ENCODE measurements around the gene NFAM1. TPM values are rescaled to one million over a fixed set of nuclear protein-coding genes. Genes with fewer than 3 reads are reported as not detected.

NFAM1 gene
- total RNA-seq, 2 donors from 2014 or later: 0.07 to 0.54 TPM

DNA sequence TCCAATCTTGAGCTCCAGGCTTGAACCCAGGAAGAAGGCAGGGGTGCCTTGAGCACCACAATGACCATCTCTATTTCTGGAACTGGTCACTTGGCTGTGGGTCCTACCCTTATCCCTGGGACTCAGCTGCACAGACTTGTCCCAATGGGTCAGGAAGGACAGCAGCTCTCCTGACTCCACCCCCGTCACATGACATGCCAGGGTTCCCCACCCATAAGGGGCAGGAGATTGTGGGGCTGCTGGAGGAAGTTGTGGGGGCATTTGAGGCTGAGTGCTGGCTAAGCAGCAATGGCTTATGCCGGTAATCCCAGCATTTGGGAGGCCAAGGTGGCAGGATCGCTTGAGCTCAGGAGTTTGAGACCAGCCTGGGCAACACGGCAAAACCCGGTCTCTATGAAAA is 56.2 kb downstream of the NFAM1 start:
- DNase-seq (ENCODE audit: low spot score in 2 of 2) (no peak), ATAC-seq (no peak)
- H3K36me3 Mint-ChIP-seq: no peaks in the 10 kb centered on the region
- no peak overlapping the region for H3K27ac Mint-ChIP-seq
- no peaks in the 10 kb centered on the region for H3K9me3 Mint-ChIP-seq

- H3K9me3 Mint-ChIP-seq: no peaks in the 10 kb centered on the region
- no peaks in the 10 kb centered on the region for H3K36me3 Mint-ChIP-seq
- H3K27ac Mint-ChIP-seq: no peak overlapping the region
- DNase-seq (ENCODE audit: low spot score in 2 of 2): no peak
- no peak for ATAC-seq
These were observed 59.2 kb downstream of the NFAM1 start for GRCh38 chr22:42372976-42373375.

DNA sequence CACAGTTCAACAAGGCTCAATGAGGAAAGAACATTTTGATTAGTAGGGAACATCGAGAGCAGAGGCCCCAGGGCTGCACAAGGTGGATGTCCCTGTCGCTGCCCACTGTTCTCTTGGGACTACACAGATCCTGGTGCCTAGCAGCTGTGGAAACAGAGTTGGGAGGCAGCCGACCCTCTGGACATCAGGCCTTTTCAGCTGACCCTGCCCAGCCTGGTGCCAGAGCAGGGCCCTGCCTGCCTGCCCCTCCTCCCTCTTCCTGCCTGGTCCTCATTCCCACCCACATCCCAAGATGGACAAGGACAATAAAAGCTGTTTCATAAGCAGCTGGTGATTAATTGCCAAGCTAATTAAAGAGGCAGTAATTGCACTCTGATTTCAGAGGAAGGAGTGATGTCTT is 60.7 kb downstream of the NFAM1 start:
- Mint-ChIP-seq H3K9me3 (no peaks in the 10 kb centered on the region), H3K36me3 (no peaks in the 10 kb centered on the region), H3K27ac (no peak overlapping the region)
- ATAC-seq: no peak
- no peak for DNase-seq (ENCODE audit: low spot score in 2 of 2)

DNA sequence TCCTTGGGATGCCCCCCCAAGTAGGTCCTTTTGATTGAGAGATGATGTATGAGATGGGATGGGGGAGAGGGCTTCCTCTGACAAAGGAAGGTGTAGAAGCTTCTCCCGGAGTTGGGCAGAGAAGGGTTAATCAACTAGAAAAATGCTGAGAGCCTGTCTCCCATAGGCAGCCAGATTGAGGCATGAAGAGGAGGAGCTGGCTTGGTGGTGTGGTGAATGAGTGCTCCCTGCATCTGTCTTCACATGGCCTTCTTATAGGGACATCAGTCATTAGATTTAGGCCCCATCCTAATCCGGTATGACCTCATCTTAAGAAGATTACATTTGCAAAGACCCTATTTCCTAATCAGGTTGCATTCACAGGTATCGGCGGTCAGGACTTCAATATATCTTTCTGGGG is 61.1 kb downstream of the NFAM1 start:
- ATAC-seq (no peak), DNase-seq (ENCODE audit: low spot score in 2 of 2) (no peak)

DNA sequence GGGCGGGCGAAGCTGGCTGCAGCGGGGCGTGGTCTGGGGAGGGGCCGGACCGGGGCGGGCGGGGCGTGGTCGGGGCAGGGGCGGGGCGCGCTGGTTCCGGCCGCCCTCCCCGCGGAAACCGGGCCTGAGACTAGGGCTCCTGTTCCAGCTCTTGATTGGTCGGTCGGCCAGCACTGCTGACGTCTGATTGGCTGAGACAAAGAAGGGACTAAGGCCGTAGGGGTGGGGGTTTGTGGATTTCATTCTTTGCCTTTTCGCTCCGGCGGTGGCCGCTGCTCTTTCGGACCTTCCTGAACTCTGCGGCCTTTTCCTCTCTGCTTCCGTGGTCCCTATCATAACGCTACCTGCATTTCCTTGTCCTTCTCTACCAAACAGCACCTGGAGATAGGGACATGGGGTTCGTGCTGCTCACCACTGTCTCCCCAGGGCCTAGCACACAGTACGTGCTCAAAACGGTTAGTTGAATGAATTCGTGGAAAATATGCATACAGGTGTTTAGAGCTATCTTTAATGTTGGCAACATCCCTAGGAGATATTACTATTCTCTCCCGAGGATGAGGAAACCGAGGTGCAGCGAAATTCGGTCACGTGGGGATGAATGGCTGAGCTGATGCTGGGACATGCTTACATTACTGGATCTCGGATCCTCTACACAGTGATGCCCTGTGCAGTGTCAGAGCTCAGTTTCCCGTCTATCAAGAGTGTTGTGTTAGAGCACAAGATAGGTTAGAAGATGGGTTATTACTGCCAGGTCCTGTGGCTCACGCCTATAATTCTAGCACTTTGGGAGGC is 62.8 kb downstream of the NFAM1 start:
- Mint-ChIP-seq H3K36me3 (no peaks in the 10 kb centered on the region), H3K9me3 (no peaks in the 10 kb centered on the region), H3K27ac (peak overlapping the region; percentile 72 to 96)
- DNase-seq (ENCODE audit: low spot score in 2 of 2) (peak; percentile 81 to 89), ATAC-seq (peak; percentile 98)

More for the DNA sequence above, 61.1 kb downstream of the NFAM1 start:
- Mint-ChIP-seq H3K27ac (no peak overlapping the region), H3K36me3 (no peaks in the 10 kb centered on the region), H3K9me3 (no peaks in the 10 kb centered on the region)

GRCh38 chr22:42368379-42369249 is 63.6 kb downstream of the NFAM1 start:
- peak; percentile 39 to 43 for ATAC-seq
- Mint-ChIP-seq H3K9me3 (no peaks in the 10 kb centered on the region), H3K36me3 (no peaks in the 10 kb centered on the region), H3K27ac (no peak overlapping the region)
- peak; percentile 35 to 61 for DNase-seq (ENCODE audit: low spot score in 2 of 2)

- ATAC-seq (no peak), DNase-seq (ENCODE audit: low spot score in 2 of 2) (no peak)
- H3K27ac Mint-ChIP-seq: no peak overlapping the region
- H3K36me3 Mint-ChIP-seq: no peaks in the 10 kb centered on the region
- no peaks in the 10 kb centered on the region for H3K9me3 Mint-ChIP-seq
These were observed 64.2 kb downstream of the NFAM1 start for GRCh38 chr22:42367980-42368378.

- ATAC-seq (no peak), DNase-seq (ENCODE audit: low spot score in 2 of 2) (no peak)
- Mint-ChIP-seq H3K36me3 (no peaks in the 10 kb centered on the region), H3K9me3 (no peaks in the 10 kb centered on the region), H3K27ac (no peak overlapping the region)
These were observed 65.2 kb downstream of the NFAM1 start for GRCh38 chr22:42366806-42367581.

DNA sequence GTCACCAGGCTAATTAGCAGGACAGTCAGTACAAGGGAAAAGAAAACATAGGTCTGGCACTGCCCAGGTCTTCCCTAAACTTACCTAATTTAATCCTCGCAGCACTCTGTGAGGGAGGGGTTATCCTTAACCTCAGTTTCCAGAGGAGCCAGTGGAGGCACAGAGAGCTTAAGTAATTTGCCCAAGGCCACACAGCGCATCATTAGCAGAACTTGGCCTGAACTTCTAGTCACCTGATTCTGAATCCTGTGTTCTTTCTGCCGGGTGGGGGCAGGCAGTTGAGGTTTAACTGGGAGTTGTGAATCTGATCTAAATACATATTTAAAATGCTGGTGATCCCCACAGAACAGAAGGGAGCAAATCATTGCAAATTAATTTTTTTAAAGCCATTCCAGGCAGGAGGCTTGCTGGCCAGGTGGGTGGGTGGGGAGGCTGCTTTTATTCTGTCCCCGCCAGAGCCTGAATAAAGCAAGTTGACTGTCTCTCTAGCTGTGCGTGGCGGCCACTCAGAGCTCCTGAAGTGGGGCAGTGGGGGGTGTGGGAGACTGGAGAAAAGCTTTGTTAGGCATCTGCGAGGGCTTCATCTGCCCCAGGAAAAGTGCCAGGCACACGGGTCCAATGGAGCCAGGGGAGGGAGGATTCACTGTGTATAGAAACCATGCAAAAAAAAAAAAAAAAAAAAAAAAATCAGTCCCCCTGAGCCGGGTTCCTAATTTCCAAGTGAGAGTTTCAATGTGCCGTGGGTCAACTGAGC is 66.1 kb downstream of the NFAM1 start:
- no peaks in the 10 kb centered on the region for H3K9me3 Mint-ChIP-seq
- no peak for DNase-seq (ENCODE audit: low spot score in 2 of 2)
- H3K36me3 Mint-ChIP-seq: no peaks in the 10 kb centered on the region
- ATAC-seq: no peak
- H3K27ac Mint-ChIP-seq: no peak overlapping the region

DNA sequence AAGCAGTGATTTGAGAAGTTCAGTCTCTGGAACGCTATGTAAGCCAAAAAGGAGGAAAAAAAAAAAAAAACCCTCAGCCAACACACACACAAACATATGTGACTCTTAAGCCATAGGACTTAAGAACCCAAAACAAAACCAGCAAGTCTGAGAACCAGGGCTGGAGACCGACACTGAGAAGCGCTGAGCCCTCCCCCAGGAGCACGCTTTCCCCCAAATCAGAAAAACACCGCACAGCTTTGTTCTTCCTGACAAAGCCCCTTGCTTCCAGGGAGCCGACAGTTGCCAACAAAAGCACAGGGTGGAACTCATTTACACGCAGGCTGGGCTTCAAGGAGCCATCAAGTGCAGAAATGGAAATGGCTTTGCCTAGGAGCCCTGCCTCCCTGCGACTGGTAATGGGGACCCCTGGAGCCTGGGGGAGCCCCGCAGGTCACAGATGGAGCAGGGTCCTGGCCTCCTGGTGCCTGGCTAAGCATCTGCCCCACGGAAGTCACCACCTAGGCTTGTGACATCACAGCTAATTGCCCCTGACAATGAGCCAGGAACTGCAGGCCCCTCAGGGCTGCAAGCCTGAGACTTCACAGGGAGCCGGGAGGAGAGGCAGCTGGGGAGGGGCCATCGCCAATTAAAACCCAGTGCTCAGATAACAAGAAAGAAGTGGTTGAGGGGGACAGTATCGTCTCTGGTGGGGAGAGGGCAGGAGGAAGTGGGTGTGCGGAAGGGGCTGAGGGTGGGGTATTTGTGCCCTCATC is 66.9 kb downstream of the NFAM1 start:
- Mint-ChIP-seq H3K36me3 (no peaks in the 10 kb centered on the region), H3K27ac (no peak overlapping the region), H3K9me3 (no peaks in the 10 kb centered on the region)
- ATAC-seq (no peak), DNase-seq (ENCODE audit: low spot score in 2 of 2) (no peak)

DNA sequence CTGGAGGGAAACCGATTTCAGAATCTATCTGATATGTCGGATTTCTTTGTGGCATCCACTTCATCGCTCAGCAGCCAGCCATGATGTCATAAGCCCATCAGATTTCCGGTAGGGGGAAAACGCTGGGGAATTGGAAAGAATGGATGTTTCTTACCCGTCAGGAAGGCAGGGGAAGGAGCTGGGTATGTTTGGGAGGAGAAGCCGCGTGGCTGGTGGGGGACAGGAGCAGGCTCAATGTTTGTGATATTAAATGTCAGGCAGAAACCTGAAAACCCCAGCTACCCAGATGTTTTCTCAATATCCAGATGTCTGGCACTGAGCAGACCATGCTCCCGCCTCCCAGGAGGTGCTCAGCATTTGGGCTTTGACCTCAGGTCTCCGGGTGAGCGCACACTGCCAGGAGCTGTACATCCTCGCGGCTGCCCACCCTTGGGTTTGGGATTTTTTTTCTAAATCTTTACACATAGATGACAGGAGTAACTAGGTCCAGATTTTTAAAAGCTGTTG is 67.5 kb downstream of the NFAM1 start:
- ATAC-seq: no peak
- H3K27ac Mint-ChIP-seq: no peak overlapping the region
- no peak for DNase-seq (ENCODE audit: low spot score in 2 of 2)
- no peaks in the 10 kb centered on the region for H3K36me3 Mint-ChIP-seq
- H3K9me3 Mint-ChIP-seq: no peaks in the 10 kb centered on the region

GRCh38 chr22:42363892-42364291 is 68.3 kb downstream of the NFAM1 start:
- no peak overlapping the region for H3K27ac Mint-ChIP-seq
- H3K36me3 Mint-ChIP-seq: no peaks in the 10 kb centered on the region
- no peak for ATAC-seq
- no peaks in the 10 kb centered on the region for H3K9me3 Mint-ChIP-seq
- no peak for DNase-seq (ENCODE audit: low spot score in 2 of 2)

- Mint-ChIP-seq H3K36me3 (no peaks in the 10 kb centered on the region), H3K9me3 (no peaks in the 10 kb centered on the region), H3K27ac (no peak overlapping the region)
- no peak for DNase-seq (ENCODE audit: low spot score in 2 of 2)
- no peak for ATAC-seq
These were observed 70.7 kb downstream of the NFAM1 start for GRCh38 chr22:42361523-42361922.

DNA sequence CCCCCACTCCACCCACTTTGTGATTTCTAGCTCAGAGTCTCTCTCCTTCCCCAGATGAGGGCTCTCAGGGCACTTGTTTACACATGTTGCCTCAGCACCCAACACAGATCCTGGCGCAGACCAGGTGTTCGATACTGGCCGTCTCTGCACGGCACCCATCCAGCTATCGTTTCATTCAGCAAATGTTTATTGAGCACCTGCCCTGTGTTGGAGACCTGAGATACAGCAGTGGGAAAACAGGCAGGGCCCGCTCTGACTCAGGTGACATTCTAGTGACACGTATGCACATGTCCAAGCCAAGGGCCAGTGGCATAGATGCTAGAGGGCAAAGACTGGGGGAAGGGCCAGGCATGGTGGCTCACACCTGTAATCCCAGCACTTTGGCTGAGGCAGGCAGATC is 71.9 kb downstream of the NFAM1 start:
- ATAC-seq (no peak), DNase-seq (ENCODE audit: low spot score in 2 of 2) (no peak)
- H3K36me3 Mint-ChIP-seq: no peaks in the 10 kb centered on the region
- H3K9me3 Mint-ChIP-seq: no peaks in the 10 kb centered on the region
- H3K27ac Mint-ChIP-seq: peak overlapping the region in 1 of 2 donors; percentile 48

DNA sequence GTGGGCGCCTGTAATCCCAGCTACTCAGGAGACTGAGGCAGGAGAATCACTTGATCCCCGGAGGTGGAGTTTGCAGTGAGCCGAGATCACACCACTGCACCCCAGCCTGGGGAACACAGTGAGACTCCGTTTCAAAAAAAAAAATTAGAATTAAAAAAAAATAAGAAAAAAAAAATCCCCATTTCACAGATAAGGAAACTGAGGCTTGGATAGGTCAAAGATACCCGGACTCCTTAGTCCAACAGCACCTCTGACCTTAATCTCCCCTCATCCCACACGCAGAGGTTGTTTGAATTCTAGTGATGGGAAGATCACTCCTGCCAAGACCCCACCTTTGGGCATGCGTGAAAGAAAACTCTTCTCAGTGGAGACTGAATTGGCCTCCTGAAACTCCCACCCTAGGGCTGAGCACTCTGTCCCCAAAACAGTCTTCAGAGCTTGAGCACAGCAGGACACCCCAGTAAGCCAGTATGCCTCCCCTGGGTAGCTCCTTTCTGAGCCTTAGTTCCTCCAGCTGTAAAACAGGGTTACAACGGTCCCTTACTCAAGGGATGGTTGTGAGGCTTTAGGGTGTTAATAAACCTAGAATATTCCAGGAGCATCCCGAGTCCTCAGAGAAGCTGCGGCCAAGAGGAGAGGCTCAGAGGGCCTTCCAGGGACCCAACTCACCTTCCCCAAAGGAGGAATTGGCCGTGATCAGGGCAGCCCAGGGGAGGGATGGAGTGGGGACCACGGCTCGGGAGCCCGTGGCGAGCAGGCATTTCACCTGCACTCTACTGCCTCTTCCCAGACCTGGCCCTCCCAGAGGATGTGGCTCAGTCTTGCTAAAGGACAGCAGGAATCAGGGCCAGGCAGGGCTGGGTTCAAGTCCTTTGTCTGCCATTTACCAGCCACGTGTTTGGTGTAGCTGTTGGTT is 73.3 kb downstream of the NFAM1 start:
- no peak for ATAC-seq
- no peak overlapping the region for H3K27ac Mint-ChIP-seq
- DNase-seq (ENCODE audit: low spot score in 2 of 2): no peak
- H3K9me3 Mint-ChIP-seq: no peaks in the 10 kb centered on the region
- H3K36me3 Mint-ChIP-seq: no peaks in the 10 kb centered on the region

Measured in activated naive CD4-positive, alpha-beta T cell treated with anti-CD3 and anti-CD28 coated beads, Interleukin-2, amount 50 U/mL, for 72 hours (primary cell).